Skeletal muscle cell (primary cell): ENCODE data around the gene MYO18A.
"Not testable (repeated sequence)": the region's sequence is repeated elsewhere in the genome, so short reads cannot be mapped to it uniquely, and the experiment has no call there.

Experiments
- DNase-seq: peaks from one replicate; pipeline ENCODE4 v3.0.0-alpha.2; 2010; ENCODE audit warnings: low read depth
- H3K4me3 ChIP-seq: 2 replicates; pipeline ENCODE4 v1.5.1; 2011; ENCODE audit warnings: low read depth, mild to moderate bottlenecking, control low read depth, low read length, moderate library complexity

MYO18A gene

GRCh38 chr17:29093090-29093871 lies 86.9 kb downstream of the MYO18A start:
- no peak for DNase-seq
- H3K4me3 ChIP-seq, result no peak overlapping the region

GRCh38 chr17:29091606-29092289 lies 88.5 kb downstream of the MYO18A start:
- no peak for DNase-seq
- no peak overlapping the region for H3K4me3 ChIP-seq

GRCh38 chr17:29090750-29091605 lies 89.2 kb downstream of the MYO18A start:
- DNase-seq, result no peak
- no peak overlapping the region for H3K4me3 ChIP-seq

- no peak for DNase-seq
- H3K4me3 ChIP-seq, result no peak overlapping the region
These were observed 90.1 kb downstream of the MYO18A start for GRCh38 chr17:29090108-29090507.

GRCh38 chr17:29089601-29090044 lies 90.6 kb downstream of the MYO18A start:
- DNase-seq, result no peak
- no peak overlapping the region for H3K4me3 ChIP-seq

- not testable (repeated sequence) for DNase-seq, H3K4me3 ChIP-seq
These were observed 91.4 kb downstream of the MYO18A start for GRCh38 chr17:29088782-29089181.

- DNase-seq, result no peak
These were observed 93.4 kb downstream of the MYO18A start for GRCh38 chr17:29086628-29087332.

GRCh38 chr17:29085223-29085622 lies 95.0 kb downstream of the MYO18A start:
- H3K4me3 ChIP-seq, result no peak overlapping the region

More at GRCh38 chr17:29086628-29087332, 93.4 kb downstream of the MYO18A start:
- no peak overlapping the region for H3K4me3 ChIP-seq

GRCh38 chr17:29084541-29085146 lies 95.6 kb downstream of the MYO18A start:
- no peak overlapping the region for H3K4me3 ChIP-seq
- no peak for DNase-seq

More at GRCh38 chr17:29085223-29085622, 95.0 kb downstream of the MYO18A start:
- no peak for DNase-seq

- no peak overlapping the region for H3K4me3 ChIP-seq
- no peak for DNase-seq
These were observed 99.2 kb downstream of the MYO18A start for GRCh38 chr17:29080965-29081364.

- DNase-seq, result no peak
- H3K4me3 ChIP-seq, result no peak overlapping the region
These were observed 99.9 kb downstream of the MYO18A start for GRCh38 chr17:29080323-29080722.

GRCh38 chr17:29079887-29080286 lies 100.3 kb downstream of the MYO18A start:
- no peak overlapping the region for H3K4me3 ChIP-seq
- DNase-seq, result no peak

GRCh38 chr17:29079433-29079832 lies 100.8 kb downstream of the MYO18A start:
- H3K4me3 ChIP-seq, result no peak overlapping the region
- no peak for DNase-seq

GRCh38 chr17:29078183-29079045 lies 101.8 kb downstream of the MYO18A start:
- DNase-seq, result no peak
- H3K4me3 ChIP-seq, result no peak overlapping the region

- H3K4me3 ChIP-seq, result no peak overlapping the region
- DNase-seq, result no peak
These were observed 102.9 kb downstream of the MYO18A start for GRCh38 chr17:29077320-29077719.

GRCh38 chr17:29076722-29077121 lies 103.5 kb downstream of the MYO18A start:
- no peak overlapping the region for H3K4me3 ChIP-seq
- DNase-seq, result no peak

- DNase-seq, result no peak
- no peak overlapping the region for H3K4me3 ChIP-seq
These were observed 104.1 kb downstream of the MYO18A start for GRCh38 chr17:29076087-29076486.

GRCh38 chr17:29074488-29074887 lies 105.7 kb downstream of the MYO18A start:
- H3K4me3 ChIP-seq, result no peak overlapping the region
- no peak for DNase-seq
